Measurements from ENCODE around the gene FOXP1. TPM values are rescaled to one million over a fixed set of nuclear protein-coding genes. Genes with fewer than 3 reads are reported as not detected.

Gene FOXP1
- total RNA-seq = 56.7 and 80.3 TPM in 2 replicates

GRCh38 chr3:71583566-71584393 lies at the start of gene FOXP1:
FOXP1 (minus strand) TSS chr3:71583728; CDS start chr3:71198381, 385,347 bp downstream.
- DNase-seq (ENCODE audit: low read depth in 2 of 2) = peak; percentile 89 to 94

- no peak for DNase-seq (ENCODE audit: low read depth in 2 of 2)
Observed at GRCh38 chr3:71629711-71630110, 46.2 kb upstream of the FOXP1 start.

DNA sequence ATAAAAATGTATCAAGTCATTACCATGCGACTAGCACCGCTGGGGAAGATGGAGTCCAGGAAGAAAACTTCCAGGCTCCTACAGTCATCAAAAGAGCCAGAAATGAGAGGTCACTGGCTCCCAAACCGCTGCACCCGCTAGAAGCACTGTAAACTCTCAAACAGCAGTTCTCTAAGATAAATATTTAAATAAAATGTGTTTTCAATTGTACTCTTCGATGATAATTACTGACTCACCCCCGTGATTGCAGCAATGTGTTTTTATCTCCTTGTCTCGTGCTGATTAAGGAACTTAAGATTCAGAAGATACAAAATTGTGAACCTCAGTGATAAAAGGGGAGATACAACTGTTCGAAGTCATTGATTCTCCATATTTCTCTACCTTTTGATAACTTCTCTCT lies 45.8 kb upstream of the FOXP1 start:
- no peak for DNase-seq (ENCODE audit: low read depth in 2 of 2)

- DNase-seq (ENCODE audit: low read depth in 2 of 2) = no peak
Observed at GRCh38 chr3:71628522-71628921, 45.0 kb upstream of the FOXP1 start.

- DNase-seq (ENCODE audit: low read depth in 2 of 2) = no peak
Observed at GRCh38 chr3:71625676-71626075, 42.1 kb upstream of the FOXP1 start.

- no peak for DNase-seq (ENCODE audit: low read depth in 2 of 2)
Observed at GRCh38 chr3:71621825-71622537, 38.5 kb upstream of the FOXP1 start.

DNA sequence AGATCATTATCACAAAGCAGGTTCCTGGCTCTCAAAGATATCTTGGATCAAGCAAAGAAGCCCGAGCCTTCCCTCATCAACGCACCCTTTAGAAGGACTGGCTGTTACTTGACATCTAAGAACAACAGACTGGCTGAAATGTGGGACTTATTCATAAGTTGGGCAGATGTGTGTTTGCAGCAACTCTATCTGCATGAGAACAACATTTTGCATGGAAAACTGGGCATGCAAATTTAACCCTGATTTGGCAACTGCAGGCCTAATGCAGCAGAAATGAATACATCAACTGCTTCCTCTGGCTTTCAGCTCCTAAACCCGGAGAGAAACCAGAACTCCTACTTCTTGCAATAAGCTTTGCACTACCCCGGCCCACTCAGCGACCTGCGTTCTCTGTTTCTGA lies 35.0 kb upstream of the FOXP1 start:
- DNase-seq (ENCODE audit: low read depth in 2 of 2) = no peak

- DNase-seq (ENCODE audit: low read depth in 2 of 2) = no peak
Observed at GRCh38 chr3:71616571-71617021, 33.1 kb upstream of the FOXP1 start.

- no peak for DNase-seq (ENCODE audit: low read depth in 2 of 2)
Observed at GRCh38 chr3:71614869-71615268, 31.3 kb upstream of the FOXP1 start.

DNA sequence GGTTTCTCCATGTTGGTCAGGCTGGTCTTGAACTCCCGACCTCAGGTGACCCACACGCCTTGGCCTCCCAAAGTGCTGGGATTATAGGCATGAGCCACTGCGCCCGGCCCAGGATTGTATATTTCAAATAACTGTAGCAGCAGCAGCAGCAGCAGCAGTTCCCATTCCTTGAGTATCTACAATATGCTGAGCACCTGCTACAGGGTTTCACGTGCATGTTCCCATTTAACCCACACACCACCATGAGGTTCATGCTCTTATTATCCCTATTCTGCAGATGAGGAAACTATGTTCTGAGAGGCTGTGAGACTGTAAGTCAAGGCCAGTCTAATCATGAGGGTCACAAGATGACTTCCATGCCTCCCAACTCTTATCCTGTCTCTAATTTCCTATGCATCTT lies 30.9 kb upstream of the FOXP1 start:
- DNase-seq (ENCODE audit: low read depth in 2 of 2) = no peak

GRCh38 chr3:71611099-71611498 lies 27.6 kb upstream of the FOXP1 start:
- no peak for DNase-seq (ENCODE audit: low read depth in 2 of 2)

DNA sequence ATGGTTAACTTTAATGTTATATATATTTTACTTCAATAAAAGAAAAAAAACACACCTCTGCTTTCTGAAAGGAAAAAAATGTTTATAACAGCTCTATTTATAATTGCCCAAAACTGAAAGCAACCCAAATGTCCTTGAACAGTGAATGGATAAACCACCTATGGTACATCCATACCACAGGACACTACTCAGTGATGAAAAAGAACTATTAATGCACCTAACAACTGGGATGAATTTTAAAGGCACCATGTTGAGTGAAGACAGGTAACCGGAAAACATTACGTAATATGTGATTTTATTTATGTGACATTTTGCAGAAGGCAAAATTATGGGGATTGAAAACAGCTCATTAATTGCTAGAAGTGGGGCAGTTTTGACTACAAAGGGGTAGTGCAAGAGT lies 23.8 kb upstream of the FOXP1 start:
- DNase-seq (ENCODE audit: low read depth in 2 of 2) = no peak

GRCh38 chr3:71606582-71606981 lies 23.1 kb upstream of the FOXP1 start:
- no peak for DNase-seq (ENCODE audit: low read depth in 2 of 2)

GRCh38 chr3:71602256-71602655 lies 18.7 kb upstream of the FOXP1 start:
- no peak for DNase-seq (ENCODE audit: low read depth in 2 of 2)

DNA sequence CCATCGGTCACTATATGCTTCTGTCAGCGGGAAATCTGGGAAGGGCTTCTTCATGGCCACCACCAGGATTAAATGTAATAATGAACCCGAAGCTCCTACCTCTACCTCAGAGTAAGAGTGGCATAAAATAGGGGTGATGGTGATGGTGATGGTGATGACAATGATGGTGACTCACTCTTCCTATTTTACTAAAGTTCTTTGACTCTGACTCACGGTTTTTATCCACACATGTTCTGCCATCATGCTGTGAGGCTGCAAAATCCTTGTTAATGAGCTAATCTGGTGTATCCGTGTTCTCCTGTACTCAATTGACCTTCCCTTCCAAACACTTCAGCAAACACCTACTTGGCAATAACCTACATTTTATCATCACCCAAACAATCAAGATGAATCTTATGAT lies 18.3 kb upstream of the FOXP1 start:
- peak in 1 of 2 donors; percentile 57 for DNase-seq (ENCODE audit: low read depth in 2 of 2)

DNA sequence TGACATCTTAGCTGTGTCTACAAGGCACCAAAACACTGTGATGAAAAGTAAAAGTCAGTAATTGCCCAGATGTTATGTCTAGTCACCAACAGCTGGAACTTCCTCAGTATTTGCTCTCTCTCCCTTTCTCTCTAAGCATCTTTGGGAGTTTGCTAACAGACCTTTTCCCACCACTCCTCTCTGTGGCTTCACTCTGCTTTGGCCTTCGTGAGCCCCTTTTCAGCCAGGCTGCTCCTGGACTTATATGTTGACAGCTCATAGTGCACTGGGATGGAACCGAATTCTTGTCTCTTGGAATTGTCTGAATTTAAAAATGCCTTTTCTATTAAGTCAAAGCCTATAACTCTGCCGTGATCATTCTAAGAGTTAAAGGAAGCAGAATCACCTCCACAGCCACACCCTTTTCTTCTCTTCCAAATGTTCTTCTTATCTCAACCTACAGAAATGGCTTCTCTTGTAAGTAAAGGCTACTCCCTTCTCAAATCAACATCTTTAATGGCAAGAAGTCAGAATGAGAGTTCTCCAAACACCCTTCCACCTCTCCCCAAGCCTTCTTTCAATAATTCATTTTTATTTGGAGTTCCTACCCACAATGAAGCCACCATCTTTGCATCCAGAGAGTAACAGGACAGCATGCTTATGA lies 17.2 kb upstream of the FOXP1 start:
- no peak for DNase-seq (ENCODE audit: low read depth in 2 of 2)

- no peak for DNase-seq (ENCODE audit: low read depth in 2 of 2)
Observed at GRCh38 chr3:71599416-71599815, 15.9 kb upstream of the FOXP1 start.

- no peak for DNase-seq (ENCODE audit: low read depth in 2 of 2)
Observed at GRCh38 chr3:71598292-71598691, 14.8 kb upstream of the FOXP1 start.

DNA sequence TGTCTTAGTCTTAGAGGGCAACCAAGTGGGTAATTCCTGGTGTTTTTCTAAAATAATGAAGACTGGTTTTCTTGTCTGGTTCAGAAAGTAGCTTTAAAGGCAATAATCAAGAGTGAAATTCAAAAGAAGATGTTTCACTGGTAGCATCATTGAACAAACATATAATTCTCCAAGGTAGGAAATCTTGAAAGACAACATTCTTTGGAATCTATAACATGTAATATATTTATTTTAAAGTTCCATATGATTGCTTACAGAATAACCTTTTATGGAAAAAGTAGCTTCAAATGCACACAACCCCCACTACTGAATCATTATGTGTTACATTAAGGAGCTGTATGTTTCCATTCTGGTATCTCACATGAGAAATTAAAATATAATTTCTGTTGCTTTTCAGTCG lies 13.8 kb upstream of the FOXP1 start:
- no peak for DNase-seq (ENCODE audit: low read depth in 2 of 2)

GRCh38 chr3:71593106-71593505 lies 9.6 kb upstream of the FOXP1 start:
- DNase-seq (ENCODE audit: low read depth in 2 of 2) = no peak

- DNase-seq (ENCODE audit: low read depth in 2 of 2) = no peak
Observed at GRCh38 chr3:71591101-71591500, 7.6 kb upstream of the FOXP1 start.

DNA sequence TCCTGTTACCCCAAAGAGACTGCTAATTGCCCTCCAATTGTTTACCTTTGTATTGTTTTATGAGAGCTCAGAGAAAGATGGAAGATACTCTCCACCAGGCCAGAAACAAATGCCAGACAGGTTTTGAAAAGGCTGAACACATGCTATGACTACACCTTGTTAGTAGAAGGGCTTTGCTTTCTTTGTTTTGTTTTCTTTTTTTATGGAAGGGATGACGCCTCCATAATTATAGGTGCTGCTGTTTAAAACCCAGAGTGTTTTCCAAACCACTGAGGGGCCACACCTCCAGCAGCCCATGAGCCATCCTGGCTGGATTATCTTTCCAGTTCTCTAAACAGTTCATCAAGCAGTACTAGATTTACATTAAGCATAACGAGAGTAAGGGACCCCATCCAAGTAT lies 5.6 kb upstream of the FOXP1 start:
- DNase-seq (ENCODE audit: low read depth in 2 of 2) = no peak
